CD4-positive, alpha-beta T cell treated with Interleukin-17A for 4 hours (primary cell): Measurements from ENCODE around the gene PODNL1.
A peak's percentile ranks its signal among the peaks of the same experiment; 100 is the strongest.

Source experiments
- DNase-seq: peaks from one replicate; pipeline ENCODE4 v3.0.0-alpha.2; 2020; ENCODE audit warnings: mixed read lengths

PODNL1 gene

DNA sequence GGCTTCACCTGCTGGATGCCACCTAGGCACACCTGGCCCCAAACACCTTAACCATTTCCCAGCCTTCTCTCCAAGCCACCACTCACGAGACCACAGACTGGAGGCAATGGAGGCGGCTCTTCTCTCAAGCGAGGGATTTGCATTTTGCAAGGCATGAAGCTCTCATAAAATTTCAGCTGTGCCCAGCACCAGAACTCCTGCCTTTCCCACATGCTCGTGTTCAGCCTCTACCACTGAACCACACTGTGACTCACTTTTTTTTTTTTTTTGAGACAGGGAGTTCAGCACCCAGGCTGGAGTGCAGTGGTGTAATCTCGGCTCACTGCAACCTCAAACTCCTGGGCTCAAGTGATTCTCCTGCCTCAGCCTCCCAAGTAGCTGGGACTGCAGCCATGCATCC is 50.7 kb downstream of the PODNL1 start:
- DNase-seq = no peak

DNA sequence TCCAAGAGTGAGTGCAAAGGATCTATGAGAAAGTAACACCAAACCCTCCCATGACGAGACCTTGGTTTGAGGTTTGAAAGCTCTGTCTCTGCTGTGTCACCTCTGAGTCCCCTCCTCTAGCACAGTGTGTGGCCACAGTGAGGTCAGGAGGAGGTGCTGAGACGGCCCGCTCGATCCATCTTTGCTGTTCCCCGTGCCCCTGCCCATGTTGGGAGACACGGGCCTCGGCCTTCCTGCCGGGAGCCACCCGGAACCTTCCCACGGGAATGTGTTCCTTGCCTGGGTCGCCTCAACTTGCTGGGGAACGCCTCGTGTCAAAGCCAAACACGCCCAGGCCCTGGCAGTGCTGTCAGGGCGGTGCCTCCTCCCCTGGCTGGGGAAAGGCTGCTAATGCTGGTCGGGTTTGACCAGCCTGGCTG is 51.2 kb downstream of the PODNL1 start:
- DNase-seq = no peak

DNA sequence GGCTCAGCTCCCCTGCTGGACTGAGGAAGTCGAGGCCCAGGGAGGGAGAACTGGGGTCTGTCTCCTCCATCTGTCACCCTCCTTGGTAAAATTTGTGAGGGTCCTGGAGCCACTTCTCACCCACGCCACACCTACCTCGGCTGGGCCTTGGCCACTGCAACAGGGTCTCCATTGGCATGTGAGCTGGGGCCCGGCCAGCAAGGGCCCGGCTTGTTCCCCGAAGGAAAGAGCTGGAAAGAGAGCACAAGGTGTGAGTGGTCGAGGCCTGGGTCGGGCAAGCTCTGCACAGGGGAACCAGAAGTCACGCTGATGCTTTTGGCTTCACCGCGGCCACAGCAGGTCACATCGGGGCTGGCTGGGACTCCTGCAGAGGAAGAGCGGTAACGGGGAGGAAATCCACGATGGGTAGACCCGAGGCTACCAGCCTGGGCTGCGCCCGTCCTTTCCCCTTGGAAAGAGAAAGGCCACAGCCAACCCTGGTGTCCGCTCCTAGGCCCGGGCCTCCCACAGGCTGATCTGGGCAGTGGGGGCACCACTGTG is 52.3 kb downstream of the PODNL1 start:
- DNase-seq = no peak

DNA sequence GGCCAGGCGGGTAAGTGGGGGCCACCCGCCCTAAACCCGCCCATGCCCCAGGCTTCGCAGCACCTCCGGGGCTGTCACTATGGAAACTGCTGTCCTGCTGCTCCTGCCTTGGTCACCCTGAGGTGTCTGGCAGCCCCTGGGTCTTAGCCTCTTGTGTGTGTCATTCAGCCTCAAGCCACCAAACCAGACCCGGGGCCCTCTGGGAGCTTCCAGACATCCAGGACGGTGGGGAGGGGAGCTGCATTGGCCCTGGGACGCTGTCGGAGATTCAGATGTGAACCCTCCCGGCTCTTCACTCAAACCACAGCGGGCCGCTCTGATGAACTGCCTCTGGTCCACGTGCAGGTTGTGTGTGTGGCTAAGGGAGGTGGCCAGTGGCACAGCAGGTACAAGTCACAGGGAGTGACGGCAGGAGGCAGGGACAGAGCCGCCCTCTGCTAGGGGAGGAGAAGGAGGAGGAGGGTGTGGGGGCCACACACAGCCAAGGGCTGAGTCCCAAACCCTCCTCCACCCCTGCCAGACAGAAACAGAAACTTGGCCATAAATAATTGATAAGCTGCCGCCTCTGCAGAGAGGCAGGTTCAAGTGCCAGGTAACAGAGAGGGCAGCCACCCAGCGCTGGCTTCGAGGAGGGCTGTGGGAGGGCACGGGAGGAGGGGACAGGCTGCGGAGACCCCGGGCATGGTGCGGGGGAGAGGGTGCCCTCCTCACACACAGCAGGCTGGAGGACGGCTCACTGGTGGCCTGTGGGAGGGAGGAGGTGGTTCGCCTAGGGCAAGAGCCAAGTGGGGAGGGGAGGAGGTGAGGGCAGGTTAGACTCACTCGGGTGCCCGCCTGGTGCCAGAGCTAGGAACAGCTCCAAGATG is 53.3 kb downstream of the PODNL1 start:
- DNase-seq = no peak

DNA sequence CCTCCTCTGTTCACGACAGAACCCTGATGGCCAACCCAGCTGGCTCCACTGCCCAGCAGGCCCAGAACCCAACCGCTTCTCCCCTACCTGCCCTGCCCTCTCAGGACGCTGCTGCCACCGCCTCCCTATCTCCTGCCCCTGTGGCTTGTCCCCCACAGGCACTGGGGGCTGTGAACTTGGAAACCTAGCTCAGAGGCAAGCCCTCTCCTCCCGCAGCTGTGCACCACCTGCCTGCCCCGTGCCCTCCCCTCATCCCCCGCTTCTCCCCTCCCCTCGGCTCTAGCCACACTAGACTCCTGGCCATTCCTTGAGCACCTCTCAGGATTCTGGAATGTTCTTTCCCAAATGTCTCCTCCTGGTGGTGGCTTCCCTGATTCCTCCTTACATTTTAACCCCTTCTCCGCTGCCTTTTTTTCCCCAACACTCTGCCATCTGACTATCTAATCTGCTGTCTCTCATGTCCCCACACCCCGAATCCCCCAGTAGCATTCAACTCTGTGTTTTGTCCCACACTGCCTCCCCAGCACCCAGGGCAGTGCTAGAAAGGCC is 54.6 kb downstream of the PODNL1 start:
- no peak for DNase-seq

DNA sequence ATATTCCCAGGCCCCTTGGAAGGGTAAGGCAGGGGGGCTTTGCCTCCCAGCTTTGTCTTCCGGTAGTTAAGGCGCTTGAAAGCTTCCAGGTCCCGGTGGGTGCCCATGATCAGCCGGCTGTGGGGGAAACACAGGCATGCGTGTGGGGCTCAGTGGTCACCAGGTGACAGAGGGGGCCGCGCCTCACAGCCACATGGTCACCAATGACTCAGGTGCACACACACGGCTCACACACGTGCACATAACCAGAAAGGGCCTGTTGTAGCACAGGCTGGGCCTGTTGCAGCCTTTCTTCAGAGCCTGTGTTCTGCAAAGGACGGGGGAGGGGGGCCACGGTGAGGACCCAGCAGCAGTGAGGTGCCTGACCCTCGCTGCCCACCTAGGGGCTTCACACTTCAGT is 55.4 kb downstream of the PODNL1 start:
- no peak for DNase-seq

DNA sequence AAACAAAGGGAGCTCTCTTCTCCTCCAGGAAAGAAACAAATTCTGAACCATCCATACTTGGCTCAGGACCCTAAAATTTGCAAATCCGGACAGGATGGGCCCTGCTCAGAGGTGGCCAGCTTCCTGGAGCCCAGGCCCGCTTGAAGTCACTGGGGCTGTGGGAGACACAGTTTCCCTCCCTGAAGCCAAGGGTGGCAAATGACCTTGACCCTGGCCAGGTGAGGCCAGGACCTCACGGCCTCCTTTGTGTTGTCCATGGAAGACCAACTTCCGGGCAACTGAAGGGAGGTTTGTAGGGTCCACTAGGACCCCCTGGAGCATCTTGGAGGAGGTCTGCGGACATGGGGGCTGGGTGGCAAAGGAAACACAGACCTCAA is 55.8 kb downstream of the PODNL1 start:
- DNase-seq = no peak

DNA sequence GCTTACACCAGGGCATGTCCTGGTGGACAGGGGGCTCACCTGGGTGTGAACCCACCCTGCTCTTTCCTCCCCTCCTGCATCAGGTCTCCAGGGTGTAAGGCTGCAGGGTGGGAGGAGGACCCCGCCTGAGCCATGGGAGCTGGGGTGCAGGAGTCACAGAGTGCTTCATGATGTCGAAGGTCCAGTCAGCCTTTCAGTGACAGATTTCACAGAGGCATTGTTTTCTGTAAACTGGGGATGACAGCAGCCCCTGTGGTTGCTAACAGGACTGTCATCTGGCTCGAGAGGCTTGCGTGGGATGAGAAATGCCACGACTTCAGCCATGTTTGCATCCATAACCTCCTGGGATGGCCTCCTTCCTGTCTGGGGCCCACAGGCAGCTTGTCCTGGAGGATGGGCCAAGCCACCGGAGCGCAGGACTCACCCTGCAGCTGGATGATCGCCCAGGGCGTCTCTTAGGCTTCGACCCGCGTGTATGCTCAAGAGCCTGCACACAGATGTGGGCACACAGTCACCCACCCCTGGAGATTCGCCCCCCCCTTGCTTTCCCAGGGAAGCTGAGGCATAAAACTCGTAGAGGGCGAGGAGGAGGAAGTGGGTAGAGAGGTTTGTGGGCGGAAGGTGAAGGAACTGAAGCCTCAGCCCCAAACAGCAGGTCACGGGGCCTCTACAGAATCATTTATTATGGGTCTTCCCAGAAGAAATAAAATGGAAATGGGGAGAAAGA is 56.4 kb downstream of the PODNL1 start:
- DNase-seq = peak; percentile 73

DNA sequence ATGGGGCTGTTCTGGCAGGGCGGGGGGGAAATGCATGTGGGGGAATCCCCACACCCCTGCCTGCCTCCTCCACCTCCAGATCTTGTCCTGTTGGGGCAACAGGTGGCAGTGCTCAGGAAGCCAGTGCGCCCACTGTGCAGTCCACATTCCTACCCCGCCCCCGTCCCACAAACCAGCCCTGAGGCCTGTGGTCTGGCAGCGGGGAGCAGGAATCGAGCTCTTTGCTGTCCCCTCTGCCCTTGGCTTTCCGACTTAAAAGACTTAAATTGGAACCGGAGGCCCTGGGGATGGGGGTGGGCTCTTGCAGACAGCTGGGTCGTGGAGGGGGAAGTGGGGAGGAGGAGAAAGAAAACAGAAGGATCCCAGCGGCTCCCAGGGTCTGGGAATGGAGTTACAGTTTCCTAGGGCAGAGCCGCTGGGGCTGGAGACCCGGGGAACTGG is 56.9 kb downstream of the PODNL1 start:
- DNase-seq = peak; percentile 30
